Measurements from ENCODE around the gene MOCOS. TPM values are rescaled to one million over a fixed set of nuclear protein-coding genes. Genes with fewer than 3 reads are reported as not detected.

Gene MOCOS
- total and polyA plus RNA-seq, 4 donors: 1.9 to 27.0 (median 17.0) TPM

DNA sequence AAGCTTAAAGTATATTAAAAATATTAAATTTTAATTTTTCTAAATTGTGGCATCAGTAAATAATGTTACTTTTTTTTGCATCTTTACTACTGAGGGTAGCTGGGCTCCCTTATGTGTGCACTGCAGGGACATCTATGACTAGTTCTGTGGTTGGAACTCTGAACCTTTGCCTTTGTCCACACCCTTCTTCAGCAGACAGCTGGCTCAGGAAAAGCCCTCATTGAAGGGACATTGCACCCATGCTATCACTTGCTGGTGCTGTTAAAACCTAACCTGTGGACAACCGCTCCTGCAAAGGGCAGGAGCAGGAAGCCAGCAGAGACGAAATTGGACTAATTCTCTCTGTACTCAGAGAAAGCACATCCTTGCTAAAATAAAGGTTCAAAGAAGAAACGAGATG lies 30.1 kb downstream of the MOCOS start:
- WGBS: 40% methylated on average over 3 of the region's 3 CpGs
- Histone ChIP-seq H3K27ac (ENCODE audit: low read depth in 1 of 2, low read length in 2 of 2) (no peak overlapping the region), H3K36me3 (ENCODE audit: control insufficient read depth in 4 of 4, insufficient read depth in 3 of 4, low read depth in 1 of 4, low read length in 3 of 4) (peaks cover 7 to 25% (median 13%) of the 10 kb centered on the region in 4 donors), H3K27me3 (ENCODE audit: control insufficient read depth in 4 of 4, insufficient read depth in 4 of 4, low read length in 3 of 4) (no peaks in the 10 kb centered on the region), H3K9ac (ENCODE audit: low read depth in 1 of 2, low read length in 2 of 2) (no peak overlapping the region), H3K4me1 (ENCODE audit: control insufficient read depth in 4 of 4, insufficient read depth in 4 of 4, low read length in 3 of 4) (peaks cover 0 to 10% (median 5%) of the 10 kb centered on the region in 4 donors), H3K9me3 (ENCODE audit: control insufficient read depth in 4 of 4, low read length in 3 of 4) (no peaks in the 10 kb centered on the region), H3K4me3 (ENCODE audit: low read depth in 1 of 3, low read length in 3 of 3) (no peak overlapping the region)
- TF ChIP-seq GABPA (IDR thresholded peaks at IDR 0.05 in 1 of 2, conservative IDR thresholded peaks at IDR 0.05 in 1 of 2): no peak
- TF ChIP-seq FOXA1 (IDR thresholded peaks at IDR 0.05): no peak
- TF ChIP-seq, protein P1, sequence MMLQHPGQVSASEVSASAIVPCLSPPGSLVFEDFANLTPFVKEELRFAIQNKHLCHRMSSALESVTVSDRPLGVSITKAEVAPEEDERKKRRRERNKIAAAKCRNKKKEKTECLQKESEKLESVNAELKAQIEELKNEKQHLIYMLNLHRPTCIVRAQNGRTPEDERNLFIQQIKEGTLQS (IDR thresholded peaks at IDR 0.05): no peak
- peak; percentile 28 to 31 for TF ChIP-seq RXRA (IDR thresholded peaks at IDR 0.05)
- no peak for TF ChIP-seq EGR1 (IDR thresholded peaks at IDR 0.05; ENCODE audit: low read depth in 2 of 2)
- no peak for TF ChIP-seq YY1 (IDR thresholded peaks at IDR 0.05)
- no peak for TF ChIP-seq HNF4G (IDR thresholded peaks at IDR 0.05)
- TF ChIP-seq, protein P2, sequence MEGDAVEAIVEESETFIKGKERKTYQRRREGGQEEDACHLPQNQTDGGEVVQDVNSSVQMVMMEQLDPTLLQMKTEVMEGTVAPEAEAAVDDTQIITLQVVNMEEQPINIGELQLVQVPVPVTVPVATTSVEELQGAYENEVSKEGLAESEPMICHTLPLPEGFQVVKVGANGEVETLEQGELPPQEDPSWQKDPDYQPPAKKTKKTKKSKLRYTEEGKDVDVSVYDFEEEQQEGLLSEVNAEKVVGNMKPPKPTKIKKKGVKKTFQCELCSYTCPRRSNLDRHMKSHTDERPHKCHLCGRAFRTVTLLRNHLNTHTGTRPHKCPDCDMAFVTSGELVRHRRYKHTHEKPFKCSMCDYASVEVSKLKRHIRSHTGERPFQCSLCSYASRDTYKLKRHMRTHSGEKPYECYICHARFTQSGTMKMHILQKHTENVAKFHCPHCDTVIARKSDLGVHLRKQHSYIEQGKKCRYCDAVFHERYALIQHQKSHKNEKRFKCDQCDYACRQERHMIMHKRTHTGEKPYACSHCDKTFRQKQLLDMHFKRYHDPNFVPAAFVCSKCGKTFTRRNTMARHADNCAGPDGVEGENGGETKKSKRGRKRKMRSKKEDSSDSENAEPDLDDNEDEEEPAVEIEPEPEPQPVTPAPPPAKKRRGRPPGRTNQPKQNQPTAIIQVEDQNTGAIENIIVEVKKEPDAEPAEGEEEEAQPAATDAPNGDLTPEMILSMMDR (IDR thresholded peaks at IDR 0.05; ENCODE audit: low read depth, low read length, missing input control): no peak
- TF ChIP-seq JUND (IDR thresholded peaks at IDR 0.05): no peak
- no peak for TF ChIP-seq SP1 (IDR thresholded peaks at IDR 0.05)
- TF ChIP-seq RAD21 (IDR thresholded peaks at IDR 0.05): peak in 1 of 2 donors; percentile 28
- no peak for TF ChIP-seq NR2F2 (IDR thresholded peaks at IDR 0.05)
- peak; percentile 22 for TF ChIP-seq FOXA2 (IDR thresholded peaks at IDR 0.05)
- TF ChIP-seq, protein P3, sequence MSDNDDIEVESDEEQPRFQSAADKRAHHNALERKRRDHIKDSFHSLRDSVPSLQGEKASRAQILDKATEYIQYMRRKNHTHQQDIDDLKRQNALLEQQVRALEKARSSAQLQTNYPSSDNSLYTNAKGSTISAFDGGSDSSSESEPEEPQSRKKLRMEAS (IDR thresholded peaks at IDR 0.05): no peak
- TF ChIP-seq, protein P4, sequence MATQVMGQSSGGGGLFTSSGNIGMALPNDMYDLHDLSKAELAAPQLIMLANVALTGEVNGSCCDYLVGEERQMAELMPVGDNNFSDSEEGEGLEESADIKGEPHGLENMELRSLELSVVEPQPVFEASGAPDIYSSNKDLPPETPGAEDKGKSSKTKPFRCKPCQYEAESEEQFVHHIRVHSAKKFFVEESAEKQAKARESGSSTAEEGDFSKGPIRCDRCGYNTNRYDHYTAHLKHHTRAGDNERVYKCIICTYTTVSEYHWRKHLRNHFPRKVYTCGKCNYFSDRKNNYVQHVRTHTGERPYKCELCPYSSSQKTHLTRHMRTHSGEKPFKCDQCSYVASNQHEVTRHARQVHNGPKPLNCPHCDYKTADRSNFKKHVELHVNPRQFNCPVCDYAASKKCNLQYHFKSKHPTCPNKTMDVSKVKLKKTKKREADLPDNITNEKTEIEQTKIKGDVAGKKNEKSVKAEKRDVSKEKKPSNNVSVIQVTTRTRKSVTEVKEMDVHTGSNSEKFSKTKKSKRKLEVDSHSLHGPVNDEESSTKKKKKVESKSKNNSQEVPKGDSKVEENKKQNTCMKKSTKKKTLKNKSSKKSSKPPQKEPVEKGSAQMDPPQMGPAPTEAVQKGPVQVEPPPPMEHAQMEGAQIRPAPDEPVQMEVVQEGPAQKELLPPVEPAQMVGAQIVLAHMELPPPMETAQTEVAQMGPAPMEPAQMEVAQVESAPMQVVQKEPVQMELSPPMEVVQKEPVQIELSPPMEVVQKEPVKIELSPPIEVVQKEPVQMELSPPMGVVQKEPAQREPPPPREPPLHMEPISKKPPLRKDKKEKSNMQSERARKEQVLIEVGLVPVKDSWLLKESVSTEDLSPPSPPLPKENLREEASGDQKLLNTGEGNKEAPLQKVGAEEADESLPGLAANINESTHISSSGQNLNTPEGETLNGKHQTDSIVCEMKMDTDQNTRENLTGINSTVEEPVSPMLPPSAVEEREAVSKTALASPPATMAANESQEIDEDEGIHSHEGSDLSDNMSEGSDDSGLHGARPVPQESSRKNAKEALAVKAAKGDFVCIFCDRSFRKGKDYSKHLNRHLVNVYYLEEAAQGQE (IDR thresholded peaks at IDR 0.05): no peak
- peak; percentile 52 to 71 for TF ChIP-seq HNF4A (conservative IDR thresholded peaks at IDR 0.05)
- no peak for TF ChIP-seq TAF1 (conservative IDR thresholded peaks at IDR 0.05)
- TF ChIP-seq, protein P5, sequence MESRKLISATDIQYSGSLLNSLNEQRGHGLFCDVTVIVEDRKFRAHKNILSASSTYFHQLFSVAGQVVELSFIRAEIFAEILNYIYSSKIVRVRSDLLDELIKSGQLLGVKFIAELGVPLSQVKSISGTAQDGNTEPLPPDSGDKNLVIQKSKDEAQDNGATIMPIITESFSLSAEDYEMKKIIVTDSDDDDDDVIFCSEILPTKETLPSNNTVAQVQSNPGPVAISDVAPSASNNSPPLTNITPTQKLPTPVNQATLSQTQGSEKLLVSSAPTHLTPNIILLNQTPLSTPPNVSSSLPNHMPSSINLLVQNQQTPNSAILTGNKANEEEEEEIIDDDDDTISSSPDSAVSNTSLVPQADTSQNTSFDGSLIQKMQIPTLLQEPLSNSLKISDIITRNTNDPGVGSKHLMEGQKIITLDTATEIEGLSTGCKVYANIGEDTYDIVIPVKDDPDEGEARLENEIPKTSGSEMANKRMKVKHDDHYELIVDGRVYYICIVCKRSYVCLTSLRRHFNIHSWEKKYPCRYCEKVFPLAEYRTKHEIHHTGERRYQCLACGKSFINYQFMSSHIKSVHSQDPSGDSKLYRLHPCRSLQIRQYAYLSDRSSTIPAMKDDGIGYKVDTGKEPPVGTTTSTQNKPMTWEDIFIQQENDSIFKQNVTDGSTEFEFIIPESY (IDR thresholded peaks at IDR 0.05): no peak
- no peak for DNase-seq (ENCODE audit: low spot score)

Measured in liver (tissue), 9 donors.